ENCODE results near the gene PLD4. TPM values are rescaled to one million over a fixed set of nuclear protein-coding genes. Genes with fewer than 3 reads are reported as not detected.

The PLD4 gene
- total and polyA plus RNA-seq, 9 of the 15 experiments (the other 6 are each of a cell fraction or from before 2014, with no cell fraction given) = 0.18 to 0.24 TPM; not detected in 7

DNA sequence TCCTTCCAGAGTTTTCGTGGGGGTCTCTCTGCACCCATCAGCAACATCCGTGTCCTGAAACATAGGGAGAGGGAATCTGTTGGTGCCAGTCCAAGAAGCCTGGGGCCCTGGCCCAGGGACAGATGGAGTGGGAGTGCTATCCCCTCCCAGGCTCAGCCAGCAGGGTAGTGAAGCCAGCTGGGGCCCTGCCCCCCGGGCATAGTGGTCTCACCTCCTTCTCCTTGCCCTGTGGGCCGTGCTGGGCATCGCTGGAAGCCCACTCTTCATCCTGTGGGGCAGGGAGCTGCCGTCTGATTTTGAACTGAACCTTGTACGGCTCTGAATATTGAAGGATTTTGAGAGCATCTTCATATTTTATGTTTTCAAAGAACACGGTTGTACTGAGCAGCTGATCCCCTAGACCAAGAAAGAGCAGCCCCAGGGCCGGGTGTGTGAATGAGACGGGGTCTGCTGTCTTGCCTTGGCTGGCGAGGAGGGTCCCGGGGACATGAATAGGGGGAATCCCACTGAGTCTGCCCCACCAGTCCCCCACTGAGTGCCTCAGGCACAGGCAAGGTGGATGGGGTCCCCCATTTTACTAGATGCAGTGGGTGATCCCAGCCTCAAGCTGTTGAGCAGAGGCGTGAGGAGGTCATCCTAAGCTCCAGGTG, 30.2 kb downstream of the PLD4 start:
- no TSS peak for BruUV-seq (replicated peaks)
- H3K4me1 ChIP-seq (replicated peaks in 1 of 2; ENCODE audit: control insufficient read depth in 2 of 2, insufficient read depth in 2 of 2, low read length in 2 of 2) = peaks cover 0 to 4% of the 10 kb centered on the region in 2 experiments; a peak in 1 of 5 replicates
- no peaks in the 10 kb centered on the region for H4K20me1 ChIP-seq (replicated peaks; ENCODE audit: control insufficient read depth, insufficient read depth, low read length)
- ChIA-PET POLR2A (interaction anchor here (0.5 to 0.7 kb wide), 5 partner anchors 20 to 1728 kb away, joined by 3 to 4 read pairs (median 3); no protein-coding TSS in a partner anchor), CTCF (ENCODE audit: low intra/inter-chr PET ratio) (no interaction called here)
- H2AFZ ChIP-seq (ENCODE audit: low read depth, low read length) = no peak overlapping the region
- no peak overlapping the region for H3K4me3 ChIP-seq
- no peaks in the 10 kb centered on the region for H3K9me1 ChIP-seq (ENCODE audit: control insufficient read depth, insufficient read depth, low read length)
- in situ Hi-C loops (cut with MboI) (no loop called here), intact Hi-C loops (cut with micrococcal nuclease) (no loop called here)
- H3K9me3 ChIP-seq (replicated peaks; ENCODE audit: control insufficient read depth, insufficient read depth, low read depth, low read length) = no peaks in the 10 kb centered on the region
- no peak overlapping the region for H3K9ac ChIP-seq (ENCODE audit: insufficient read depth in 1 of 2, low read depth in 2 of 2, low read length in 2 of 2)
- H3K27ac ChIP-seq (ENCODE audit: extremely low read depth, low read depth, low read length) = no peak overlapping the region
- ATAC-seq (no peak), FAIRE-seq (no peak), DNase-seq (ENCODE audit: extremely low read depth in 1 of 4, low spot score in 3 of 4) (no peak)
- H3K27me3 ChIP-seq (ENCODE audit: control insufficient read depth in 2 of 2, insufficient read depth in 2 of 2, low read length in 2 of 2) = peaks cover 12 to 60% of the 10 kb centered on the region in 2 experiments
- no peak overlapping the region for H3K4me2 ChIP-seq (ENCODE audit: insufficient read depth, low read length)
- H3K79me2 ChIP-seq (ENCODE audit: control insufficient read depth, insufficient read depth, low read length) = no peaks in the 10 kb centered on the region
- TF ChIP-seq, protein P1, sequence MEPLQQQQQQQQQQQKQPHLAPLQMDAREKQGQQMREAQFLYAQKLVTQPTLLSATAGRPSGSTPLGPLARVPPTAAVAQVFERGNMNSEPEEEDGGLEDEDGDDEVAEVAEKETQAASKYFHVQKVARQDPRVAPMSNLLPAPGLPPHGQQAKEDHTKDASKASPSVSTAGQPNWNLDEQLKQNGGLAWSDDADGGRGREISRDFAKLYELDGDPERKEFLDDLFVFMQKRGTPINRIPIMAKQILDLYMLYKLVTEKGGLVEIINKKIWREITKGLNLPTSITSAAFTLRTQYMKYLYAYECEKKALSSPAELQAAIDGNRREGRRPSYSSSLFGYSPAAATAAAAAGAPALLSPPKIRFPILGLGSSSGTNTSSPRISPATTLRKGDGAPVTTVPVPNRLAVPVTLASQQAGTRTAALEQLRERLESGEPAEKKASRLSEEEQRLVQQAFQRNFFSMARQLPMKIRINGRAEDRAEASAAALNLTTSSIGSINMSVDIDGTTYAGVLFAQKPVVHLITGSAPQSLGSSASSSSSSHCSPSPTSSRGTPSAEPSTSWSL (CRISPR knock-in tag; IDR thresholded peaks at IDR 0.05; ENCODE audit: borderline replicate concordance) = no peak
- TF ChIP-seq ZNF764 (CRISPR knock-in tag; IDR thresholded peaks at IDR 0.05; ENCODE audit: low read depth) (no peak), ZNF766 (CRISPR knock-in tag; conservative IDR thresholded peaks at IDR 0.05) (no peak), NFYB (IDR thresholded peaks at IDR 0.05; ENCODE audit: extremely low read depth, insufficient read length) (no peak), TAF1 (IDR thresholded peaks at IDR 0.05; ENCODE audit: control insufficient read depth, extremely low read depth, insufficient read depth, low read length, severe bottlenecking) (no peak), RBM17 (IDR thresholded peaks at IDR 0.05; ENCODE audit: borderline replicate concordance, low read depth, low read length) (no peak), PTRF (tag; IDR thresholded peaks at IDR 0.05) (no peak), L3MBTL2 (IDR thresholded peaks at IDR 0.05) (no peak), TAF9B (IDR thresholded peaks at IDR 0.05; ENCODE audit: partially characterized antibody) (no peak), ZC3H8 (IDR thresholded peaks at IDR 0.05) (no peak), ERF (CRISPR knock-in tag; IDR thresholded peaks at IDR 0.05) (no peak), TARDBP (IDR thresholded peaks at IDR 0.05) (no peak), MEIS2 (IDR thresholded peaks at IDR 0.05; ENCODE audit: partially characterized antibody) (no peak), MTA3 (IDR thresholded peaks at IDR 0.05; ENCODE audit: borderline replicate concordance) (no peak), ZNF140 (CRISPR knock-in tag; IDR thresholded peaks at IDR 0.05) (no peak)
- TF ChIP-seq, protein P2, sequence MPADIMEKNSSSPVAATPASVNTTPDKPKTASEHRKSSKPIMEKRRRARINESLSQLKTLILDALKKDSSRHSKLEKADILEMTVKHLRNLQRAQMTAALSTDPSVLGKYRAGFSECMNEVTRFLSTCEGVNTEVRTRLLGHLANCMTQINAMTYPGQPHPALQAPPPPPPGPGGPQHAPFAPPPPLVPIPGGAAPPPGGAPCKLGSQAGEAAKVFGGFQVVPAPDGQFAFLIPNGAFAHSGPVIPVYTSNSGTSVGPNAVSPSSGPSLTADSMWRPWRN (IDR thresholded peaks at IDR 0.05; ENCODE audit: low read depth) = no peak
- TF ChIP-seq, protein P3, sequence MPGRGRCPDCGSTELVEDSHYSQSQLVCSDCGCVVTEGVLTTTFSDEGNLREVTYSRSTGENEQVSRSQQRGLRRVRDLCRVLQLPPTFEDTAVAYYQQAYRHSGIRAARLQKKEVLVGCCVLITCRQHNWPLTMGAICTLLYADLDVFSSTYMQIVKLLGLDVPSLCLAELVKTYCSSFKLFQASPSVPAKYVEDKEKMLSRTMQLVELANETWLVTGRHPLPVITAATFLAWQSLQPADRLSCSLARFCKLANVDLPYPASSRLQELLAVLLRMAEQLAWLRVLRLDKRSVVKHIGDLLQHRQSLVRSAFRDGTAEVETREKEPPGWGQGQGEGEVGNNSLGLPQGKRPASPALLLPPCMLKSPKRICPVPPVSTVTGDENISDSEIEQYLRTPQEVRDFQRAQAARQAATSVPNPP (IDR thresholded peaks at IDR 0.05; ENCODE audit: borderline replicate concordance, insufficient read depth, insufficient read length) = no peak
- TF ChIP-seq, protein P4, sequence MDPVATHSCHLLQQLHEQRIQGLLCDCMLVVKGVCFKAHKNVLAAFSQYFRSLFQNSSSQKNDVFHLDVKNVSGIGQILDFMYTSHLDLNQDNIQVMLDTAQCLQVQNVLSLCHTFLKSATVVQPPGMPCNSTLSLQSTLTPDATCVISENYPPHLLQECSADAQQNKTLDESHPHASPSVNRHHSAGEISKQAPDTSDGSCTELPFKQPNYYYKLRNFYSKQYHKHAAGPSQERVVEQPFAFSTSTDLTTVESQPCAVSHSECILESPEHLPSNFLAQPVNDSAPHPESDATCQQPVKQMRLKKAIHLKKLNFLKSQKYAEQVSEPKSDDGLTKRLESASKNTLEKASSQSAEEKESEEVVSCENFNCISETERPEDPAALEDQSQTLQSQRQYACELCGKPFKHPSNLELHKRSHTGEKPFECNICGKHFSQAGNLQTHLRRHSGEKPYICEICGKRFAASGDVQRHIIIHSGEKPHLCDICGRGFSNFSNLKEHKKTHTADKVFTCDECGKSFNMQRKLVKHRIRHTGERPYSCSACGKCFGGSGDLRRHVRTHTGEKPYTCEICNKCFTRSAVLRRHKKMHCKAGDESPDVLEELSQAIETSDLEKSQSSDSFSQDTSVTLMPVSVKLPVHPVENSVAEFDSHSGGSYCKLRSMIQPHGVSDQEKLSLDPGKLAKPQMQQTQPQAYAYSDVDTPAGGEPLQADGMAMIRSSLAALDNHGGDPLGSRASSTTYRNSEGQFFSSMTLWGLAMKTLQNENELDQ (CRISPR knock-in tag; IDR thresholded peaks at IDR 0.05; ENCODE audit: borderline replicate concordance) = no peak
- WGBS (ENCODE audit: insufficient coverage, low coverage, missing lambda C conversion rate) = under 1% methylated on average over 12 of the region's 13 CpGs
- no peaks in the 10 kb centered on the region for H3K36me3 ChIP-seq (ENCODE audit: control insufficient read depth, insufficient read depth, low read length)
